ENCODE data around the gene CPSF4L.

Gene CPSF4L

GRCh38 chr17:73227944-73228343, 33.7 kb downstream of the CPSF4L start:
- Histone ChIP-seq H3K27ac (replicated peaks) (no peak overlapping the region), H3K4me3 (replicated peaks; ENCODE audit: insufficient read depth, low read length) (no peak overlapping the region), H3K27me3 (ENCODE audit: insufficient read depth, poor library complexity, severe bottlenecking) (no peaks in the 10 kb centered on the region)
- DNase-seq (ENCODE audit: low read depth in 1 of 2, low spot score in 1 of 2): no peak
- TF ChIP-seq POLR2AphosphoS5 (IDR thresholded peaks at IDR 0.05; ENCODE audit: low read depth) (no peak), REST (IDR thresholded peaks at IDR 0.05; ENCODE audit: insufficient replicate concordance, low read depth) (no peak), GABPA (IDR thresholded peaks at IDR 0.05; ENCODE audit: low read depth) (no peak), SPI1 (IDR thresholded peaks at IDR 0.05; ENCODE audit: borderline replicate concordance, low read depth) (no peak)
- TF ChIP-seq, protein P1, sequence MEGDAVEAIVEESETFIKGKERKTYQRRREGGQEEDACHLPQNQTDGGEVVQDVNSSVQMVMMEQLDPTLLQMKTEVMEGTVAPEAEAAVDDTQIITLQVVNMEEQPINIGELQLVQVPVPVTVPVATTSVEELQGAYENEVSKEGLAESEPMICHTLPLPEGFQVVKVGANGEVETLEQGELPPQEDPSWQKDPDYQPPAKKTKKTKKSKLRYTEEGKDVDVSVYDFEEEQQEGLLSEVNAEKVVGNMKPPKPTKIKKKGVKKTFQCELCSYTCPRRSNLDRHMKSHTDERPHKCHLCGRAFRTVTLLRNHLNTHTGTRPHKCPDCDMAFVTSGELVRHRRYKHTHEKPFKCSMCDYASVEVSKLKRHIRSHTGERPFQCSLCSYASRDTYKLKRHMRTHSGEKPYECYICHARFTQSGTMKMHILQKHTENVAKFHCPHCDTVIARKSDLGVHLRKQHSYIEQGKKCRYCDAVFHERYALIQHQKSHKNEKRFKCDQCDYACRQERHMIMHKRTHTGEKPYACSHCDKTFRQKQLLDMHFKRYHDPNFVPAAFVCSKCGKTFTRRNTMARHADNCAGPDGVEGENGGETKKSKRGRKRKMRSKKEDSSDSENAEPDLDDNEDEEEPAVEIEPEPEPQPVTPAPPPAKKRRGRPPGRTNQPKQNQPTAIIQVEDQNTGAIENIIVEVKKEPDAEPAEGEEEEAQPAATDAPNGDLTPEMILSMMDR (IDR thresholded peaks at IDR 0.05; ENCODE audit: insufficient read depth, low read length): no peak

DNA sequence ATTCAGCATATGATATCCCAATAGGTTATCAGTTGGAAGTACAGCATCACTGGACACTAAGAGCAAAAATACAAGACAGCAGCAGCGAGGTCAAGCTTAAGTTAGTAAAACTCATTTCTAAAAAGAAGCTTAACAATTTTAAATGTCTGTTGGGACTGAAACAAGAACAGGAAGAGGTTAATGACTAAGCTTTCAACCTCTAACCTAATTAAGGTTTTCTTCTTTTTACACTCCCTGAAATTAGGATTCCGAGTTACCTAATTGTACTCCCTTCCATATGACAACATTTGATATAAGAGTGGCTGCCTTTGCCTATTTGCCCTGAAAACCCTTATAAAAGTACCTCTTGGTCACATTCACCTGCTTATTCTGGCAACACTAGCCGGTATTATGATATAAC, 34.3 kb downstream of the CPSF4L start:
- no peak overlapping the region for H3K27ac ChIP-seq (replicated peaks)
- no peak for DNase-seq (ENCODE audit: low read depth in 1 of 2, low spot score in 1 of 2)
- no peak for TF ChIP-seq POLR2AphosphoS5 (IDR thresholded peaks at IDR 0.05; ENCODE audit: low read depth)
- TF ChIP-seq SPI1 (IDR thresholded peaks at IDR 0.05; ENCODE audit: borderline replicate concordance, low read depth): no peak
- no peak for TF ChIP-seq REST (IDR thresholded peaks at IDR 0.05; ENCODE audit: insufficient replicate concordance, low read depth)
- no peak for TF ChIP-seq GABPA (IDR thresholded peaks at IDR 0.05; ENCODE audit: low read depth)
- TF ChIP-seq, protein P1 (IDR thresholded peaks at IDR 0.05; ENCODE audit: insufficient read depth, low read length): no peak
- no peaks in the 10 kb centered on the region for H3K27me3 ChIP-seq (ENCODE audit: insufficient read depth, poor library complexity, severe bottlenecking)
- H3K4me3 ChIP-seq (replicated peaks; ENCODE audit: insufficient read depth, low read length): no peak overlapping the region

DNA sequence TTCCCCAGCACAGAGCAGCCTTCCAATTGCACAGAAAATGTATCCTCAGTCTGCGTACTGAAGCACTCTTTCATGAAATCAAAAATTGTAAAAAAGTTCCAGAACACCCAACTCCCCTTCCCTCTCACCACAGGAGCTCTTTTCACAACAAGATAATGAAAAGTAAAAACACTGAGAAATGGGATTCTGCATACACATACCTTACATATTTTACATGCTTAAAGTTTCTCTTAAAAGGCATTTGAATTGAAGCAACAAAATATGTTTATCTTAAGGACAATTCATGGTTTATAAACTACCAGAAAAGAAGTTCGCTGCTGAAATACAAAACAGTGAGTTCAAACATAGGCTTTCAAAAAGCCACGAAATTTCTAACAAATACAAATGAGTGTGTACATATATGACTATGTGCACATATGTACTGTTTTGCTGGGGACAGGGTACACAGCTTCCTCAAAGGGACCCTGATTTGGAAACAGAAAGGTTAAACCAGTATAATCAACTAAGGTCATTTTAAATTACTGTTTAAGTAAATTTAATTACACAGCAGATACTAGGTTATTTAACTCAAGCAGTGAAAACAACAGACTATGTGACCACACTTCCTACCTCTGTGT, 35.0 kb downstream of the CPSF4L start:
- Histone ChIP-seq H3K27me3 (ENCODE audit: insufficient read depth, poor library complexity, severe bottlenecking) (no peaks in the 10 kb centered on the region), H3K27ac (replicated peaks) (0 out of 2 replicates have a peak overlapping the region, but pooled peaks have one; percentile 10), H3K4me3 (replicated peaks; ENCODE audit: insufficient read depth, low read length) (no peak overlapping the region)
- DNase-seq (ENCODE audit: low read depth in 1 of 2, low spot score in 1 of 2): no peak
- no peak for TF ChIP-seq SPI1 (IDR thresholded peaks at IDR 0.05; ENCODE audit: borderline replicate concordance, low read depth)
- TF ChIP-seq GABPA (IDR thresholded peaks at IDR 0.05; ENCODE audit: low read depth): no peak
- TF ChIP-seq, protein P1 (IDR thresholded peaks at IDR 0.05; ENCODE audit: insufficient read depth, low read length): no peak
- no peak for TF ChIP-seq REST (IDR thresholded peaks at IDR 0.05; ENCODE audit: insufficient replicate concordance, low read depth)
- no peak for TF ChIP-seq POLR2AphosphoS5 (IDR thresholded peaks at IDR 0.05; ENCODE audit: low read depth)

Measured in HL-60 (cell line).